ENCODE measurements around the gene P2RX7. TPM values are rescaled to one million over a fixed set of nuclear protein-coding genes. Genes with fewer than 3 reads are reported as not detected.

Gene P2RX7
- total RNA-seq, 1 donor from 2014 or later: under 0.01 TPM

DNA sequence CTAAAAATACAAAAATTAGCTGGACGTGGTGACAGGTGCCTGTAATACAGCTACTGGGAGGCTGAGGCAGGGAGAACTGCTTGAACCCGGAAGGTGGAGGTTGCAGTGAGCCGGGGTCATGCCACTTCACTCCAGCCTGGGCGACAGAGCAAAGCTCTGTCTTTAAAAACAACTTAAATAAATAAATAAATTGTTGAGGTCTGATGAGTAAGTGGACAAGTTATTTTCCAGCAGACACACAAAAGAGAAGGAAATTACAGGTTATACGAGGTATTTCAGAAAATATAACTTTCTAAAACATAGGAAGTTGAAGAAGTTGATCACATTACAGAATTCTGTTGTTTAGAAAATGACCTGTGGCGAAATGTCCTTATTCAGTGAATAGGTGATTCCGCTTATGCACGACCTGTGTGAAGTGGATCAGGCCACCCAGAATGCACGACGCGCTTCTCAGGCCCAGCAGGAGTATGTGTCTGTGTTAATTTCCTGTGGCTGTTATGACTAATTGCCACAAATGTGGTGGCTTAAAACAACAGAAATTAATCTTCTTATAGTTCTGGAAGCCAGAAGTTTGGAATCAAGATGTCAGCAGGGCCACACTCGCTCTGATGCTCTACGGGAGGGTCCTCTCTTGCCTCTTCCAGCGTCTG is 38.1 kb downstream of the P2RX7 start:
- no peaks in the 10 kb centered on the region for H3K27me3 ChIP-seq (ENCODE audit: control insufficient read depth, insufficient read depth, low read length)
- H3K4me3 ChIP-seq (ENCODE audit: low read depth, low read length): no peak overlapping the region
- peak; percentile 19 for DNase-seq (ENCODE audit: low read depth)
- H3K36me3 ChIP-seq (ENCODE audit: control insufficient read depth, insufficient read depth, low read length): no peaks in the 10 kb centered on the region
- no peak for FAIRE-seq
- TF ChIP-seq, protein P1, sequence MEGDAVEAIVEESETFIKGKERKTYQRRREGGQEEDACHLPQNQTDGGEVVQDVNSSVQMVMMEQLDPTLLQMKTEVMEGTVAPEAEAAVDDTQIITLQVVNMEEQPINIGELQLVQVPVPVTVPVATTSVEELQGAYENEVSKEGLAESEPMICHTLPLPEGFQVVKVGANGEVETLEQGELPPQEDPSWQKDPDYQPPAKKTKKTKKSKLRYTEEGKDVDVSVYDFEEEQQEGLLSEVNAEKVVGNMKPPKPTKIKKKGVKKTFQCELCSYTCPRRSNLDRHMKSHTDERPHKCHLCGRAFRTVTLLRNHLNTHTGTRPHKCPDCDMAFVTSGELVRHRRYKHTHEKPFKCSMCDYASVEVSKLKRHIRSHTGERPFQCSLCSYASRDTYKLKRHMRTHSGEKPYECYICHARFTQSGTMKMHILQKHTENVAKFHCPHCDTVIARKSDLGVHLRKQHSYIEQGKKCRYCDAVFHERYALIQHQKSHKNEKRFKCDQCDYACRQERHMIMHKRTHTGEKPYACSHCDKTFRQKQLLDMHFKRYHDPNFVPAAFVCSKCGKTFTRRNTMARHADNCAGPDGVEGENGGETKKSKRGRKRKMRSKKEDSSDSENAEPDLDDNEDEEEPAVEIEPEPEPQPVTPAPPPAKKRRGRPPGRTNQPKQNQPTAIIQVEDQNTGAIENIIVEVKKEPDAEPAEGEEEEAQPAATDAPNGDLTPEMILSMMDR (IDR thresholded peaks at IDR 0.05; ENCODE audit: insufficient read depth, low read length, severe bottlenecking): no peak

DNA sequence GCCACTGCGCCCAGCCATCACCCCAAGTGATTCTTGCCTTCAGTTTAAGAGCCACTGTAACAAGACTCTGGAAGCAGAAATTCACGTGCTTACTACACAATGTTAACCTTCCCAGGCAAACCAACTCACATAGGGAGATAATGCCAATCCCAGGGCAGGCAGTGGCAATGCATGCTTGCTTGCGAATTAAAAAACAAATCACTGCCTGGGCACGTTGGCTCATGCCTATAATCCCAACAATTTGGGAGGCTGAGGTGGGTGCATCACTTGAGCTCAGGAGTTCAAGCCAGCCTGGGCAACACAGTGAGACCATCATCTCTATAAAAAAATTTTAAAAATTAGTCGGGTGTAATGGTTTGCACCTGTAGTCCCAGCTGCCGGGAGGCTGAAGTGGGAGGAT is 39.5 kb downstream of the P2RX7 start:
- H3K27me3 ChIP-seq (ENCODE audit: control insufficient read depth, insufficient read depth, low read length): no peaks in the 10 kb centered on the region
- FAIRE-seq (no peak), DNase-seq (ENCODE audit: low read depth) (no peak)
- no peaks in the 10 kb centered on the region for H3K36me3 ChIP-seq (ENCODE audit: control insufficient read depth, insufficient read depth, low read length)
- TF ChIP-seq, protein P1 (IDR thresholded peaks at IDR 0.05; ENCODE audit: insufficient read depth, low read length, severe bottlenecking): no peak
- no peak overlapping the region for H3K4me3 ChIP-seq (ENCODE audit: low read depth, low read length)

DNA sequence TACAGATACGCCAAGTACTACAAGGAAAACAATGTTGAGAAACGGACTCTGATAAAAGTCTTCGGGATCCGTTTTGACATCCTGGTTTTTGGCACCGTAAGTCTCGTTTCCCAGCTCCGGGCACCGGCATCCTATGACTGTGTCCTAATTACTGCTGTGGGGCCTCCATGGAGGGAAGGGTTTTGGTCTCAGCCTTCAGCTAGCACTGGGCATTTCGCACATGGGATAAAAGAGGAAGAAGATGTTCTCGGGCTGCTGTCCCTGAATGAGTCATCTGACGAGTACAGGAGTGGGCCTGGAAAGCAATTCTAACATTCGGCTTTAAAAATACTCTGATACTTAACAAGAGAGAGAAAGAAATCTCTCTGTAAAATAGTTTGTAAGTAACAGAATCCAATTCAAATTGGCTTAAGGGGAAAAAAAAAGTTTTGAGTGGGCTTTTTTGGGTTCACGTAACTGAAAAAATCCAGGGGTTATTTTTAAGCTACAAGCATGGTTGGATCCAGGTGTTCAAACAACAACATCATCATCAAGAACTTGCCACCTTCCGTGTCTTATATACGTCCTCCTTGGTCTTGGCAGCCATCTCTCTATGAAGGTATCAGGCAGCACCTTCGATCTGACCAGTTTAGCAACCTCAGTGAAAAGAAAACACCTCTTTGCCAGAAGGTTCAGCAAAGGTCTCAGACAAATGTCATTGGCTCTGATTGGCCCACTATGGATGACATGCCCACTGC is 42.9 kb downstream of the P2RX7 start:
- Histone ChIP-seq H3K4me3 (ENCODE audit: low read depth, low read length) (no peak overlapping the region), H3K36me3 (ENCODE audit: control insufficient read depth, insufficient read depth, low read length) (no peaks in the 10 kb centered on the region), H3K27me3 (ENCODE audit: control insufficient read depth, insufficient read depth, low read length) (no peaks in the 10 kb centered on the region)
- FAIRE-seq (no peak), DNase-seq (ENCODE audit: low read depth) (no peak)
- TF ChIP-seq, protein P1 (IDR thresholded peaks at IDR 0.05; ENCODE audit: insufficient read depth, low read length, severe bottlenecking): no peak

DNA sequence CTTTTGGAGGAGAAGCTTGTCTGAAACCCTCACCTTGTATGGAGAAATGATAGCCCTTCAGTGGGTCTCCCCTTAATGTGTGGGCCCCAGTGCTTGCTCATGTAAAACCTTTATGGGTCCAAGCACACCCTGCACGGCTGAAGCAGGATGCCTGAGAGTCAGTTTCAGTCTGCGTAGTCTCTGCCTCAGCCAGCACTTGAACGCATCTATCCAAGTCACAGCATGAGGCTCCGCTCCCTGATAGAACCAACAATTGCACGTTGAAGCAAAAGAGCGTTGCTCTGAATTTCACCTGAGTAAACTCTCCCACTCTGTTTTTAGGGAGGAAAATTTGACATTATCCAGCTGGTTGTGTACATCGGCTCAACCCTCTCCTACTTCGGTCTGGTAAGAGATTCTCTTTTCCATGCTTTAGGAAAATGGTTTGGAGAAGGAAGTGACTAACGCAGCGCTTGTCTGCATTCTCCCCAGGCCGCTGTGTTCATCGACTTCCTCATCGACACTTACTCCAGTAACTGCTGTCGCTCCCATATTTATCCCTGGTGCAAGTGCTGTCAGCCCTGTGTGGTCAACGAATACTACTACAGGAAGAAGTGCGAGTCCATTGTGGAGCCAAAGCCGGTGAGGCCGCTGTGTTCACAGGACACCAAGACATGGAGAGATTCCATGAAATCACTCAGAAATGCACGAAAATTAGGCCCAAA is 44.3 kb downstream of the P2RX7 start:
- FAIRE-seq: no peak
- Histone ChIP-seq H3K27me3 (ENCODE audit: control insufficient read depth, insufficient read depth, low read length) (no peaks in the 10 kb centered on the region), H3K36me3 (ENCODE audit: control insufficient read depth, insufficient read depth, low read length) (no peaks in the 10 kb centered on the region), H3K4me3 (ENCODE audit: low read depth, low read length) (no peak overlapping the region)
- no peak for DNase-seq (ENCODE audit: low read depth)
- TF ChIP-seq, protein P1 (IDR thresholded peaks at IDR 0.05; ENCODE audit: insufficient read depth, low read length, severe bottlenecking): no peak

DNA sequence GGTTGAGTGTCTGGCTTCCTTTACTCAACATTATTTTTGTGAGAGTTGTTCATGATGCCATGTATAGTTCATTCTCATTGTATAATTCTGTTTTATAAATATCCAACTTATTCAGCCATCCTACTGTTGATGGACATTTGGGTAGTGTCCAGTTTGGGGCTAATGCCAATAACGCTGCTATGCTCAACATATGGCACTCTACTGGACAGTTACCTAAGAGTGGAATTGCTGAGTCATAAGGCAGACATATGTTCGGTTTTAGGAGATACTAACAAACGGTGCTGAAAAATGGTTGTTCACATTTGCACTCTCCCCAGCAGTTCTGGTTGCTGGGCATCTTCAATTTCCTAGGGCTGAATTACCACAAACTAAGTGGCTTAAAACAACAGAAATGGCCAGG is 48.5 kb downstream of the P2RX7 start:
- H3K36me3 ChIP-seq (ENCODE audit: control insufficient read depth, insufficient read depth, low read length): no peaks in the 10 kb centered on the region
- no peaks in the 10 kb centered on the region for H3K27me3 ChIP-seq (ENCODE audit: control insufficient read depth, insufficient read depth, low read length)
- TF ChIP-seq, protein P1 (IDR thresholded peaks at IDR 0.05; ENCODE audit: insufficient read depth, low read length, severe bottlenecking): no peak
- FAIRE-seq: no peak
- no peak overlapping the region for H3K4me3 ChIP-seq (ENCODE audit: low read depth, low read length)
- DNase-seq (ENCODE audit: low read depth): no peak

Measured in bronchial epithelial cell (primary cell).